Neutrophil (primary cell): ENCODE data around the gene AHSG.
"Not testable (repeated sequence)": the region's sequence is repeated elsewhere in the genome, so short reads cannot be mapped to it uniquely, and the experiment has no call there.

Source experiments
- H3K27ac ChIP-seq: fragments of 200-600 bp; sonication (generic); 2 replicates; pipeline ENCODE4 v1.5.1; 2016; ENCODE audit warnings: mild to moderate bottlenecking, moderate library complexity
- H3K27me3 ChIP-seq: fragments of 200-600 bp; sonication (generic); 2 replicates; pipeline ENCODE4 v1.6.0; 2016; ENCODE audit warnings: mild to moderate bottlenecking
- H3K36me3 ChIP-seq: fragments of 200-600 bp; sonication (generic); 2 replicates; pipeline ENCODE4 v1.5.1; 2017
- H3K4me1 ChIP-seq, 2 experiments: fragments of 200-600 bp in 1 of 2; sonication (generic) in 1 of 2; 1 replicate in 1 of 2; 2 replicates in 1 of 2; pipeline versions ENCODE4 v1.5.1 to v1.6.1; 2013 to 2016; ENCODE audit warnings: low read depth in 1 of 2, low read length in 1 of 2, mild to moderate bottlenecking in 1 of 2, moderate library complexity in 1 of 2; ENCODE audit not compliant: control insufficient read depth in 1 of 2, insufficient read depth in 1 of 2
- H3K4me3 ChIP-seq, 2 experiments: fragments of 200-600 bp in 1 of 2; sonication (generic) in 1 of 2; 1 replicate in 1 of 2; 2 replicates in 1 of 2; pipeline ENCODE4 v1.5.1; 2013 to 2016; ENCODE audit warnings: low read depth in 1 of 2, low read length in 1 of 2, mild to moderate bottlenecking in 1 of 2, moderate library complexity in 1 of 2
- H3K9me3 ChIP-seq: fragments of 200-600 bp; sonication (generic); 2 replicates; pipeline ENCODE4 v1.5.1; 2016
- CTCF ChIP-seq: fragments of 200-600 bp; sonication (generic); IDR thresholded peaks from 2 replicates; pipeline ENCODE4 v1.5.1; 2016; ENCODE audit warnings: antibody characterized with exemption

AHSG gene, protein sequence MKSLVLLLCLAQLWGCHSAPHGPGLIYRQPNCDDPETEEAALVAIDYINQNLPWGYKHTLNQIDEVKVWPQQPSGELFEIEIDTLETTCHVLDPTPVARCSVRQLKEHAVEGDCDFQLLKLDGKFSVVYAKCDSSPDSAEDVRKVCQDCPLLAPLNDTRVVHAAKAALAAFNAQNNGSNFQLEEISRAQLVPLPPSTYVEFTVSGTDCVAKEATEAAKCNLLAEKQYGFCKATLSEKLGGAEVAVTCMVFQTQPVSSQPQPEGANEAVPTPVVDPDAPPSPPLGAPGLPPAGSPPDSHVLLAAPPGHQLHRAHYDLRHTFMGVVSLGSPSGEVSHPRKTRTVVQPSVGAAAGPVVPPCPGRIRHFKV

DNA sequence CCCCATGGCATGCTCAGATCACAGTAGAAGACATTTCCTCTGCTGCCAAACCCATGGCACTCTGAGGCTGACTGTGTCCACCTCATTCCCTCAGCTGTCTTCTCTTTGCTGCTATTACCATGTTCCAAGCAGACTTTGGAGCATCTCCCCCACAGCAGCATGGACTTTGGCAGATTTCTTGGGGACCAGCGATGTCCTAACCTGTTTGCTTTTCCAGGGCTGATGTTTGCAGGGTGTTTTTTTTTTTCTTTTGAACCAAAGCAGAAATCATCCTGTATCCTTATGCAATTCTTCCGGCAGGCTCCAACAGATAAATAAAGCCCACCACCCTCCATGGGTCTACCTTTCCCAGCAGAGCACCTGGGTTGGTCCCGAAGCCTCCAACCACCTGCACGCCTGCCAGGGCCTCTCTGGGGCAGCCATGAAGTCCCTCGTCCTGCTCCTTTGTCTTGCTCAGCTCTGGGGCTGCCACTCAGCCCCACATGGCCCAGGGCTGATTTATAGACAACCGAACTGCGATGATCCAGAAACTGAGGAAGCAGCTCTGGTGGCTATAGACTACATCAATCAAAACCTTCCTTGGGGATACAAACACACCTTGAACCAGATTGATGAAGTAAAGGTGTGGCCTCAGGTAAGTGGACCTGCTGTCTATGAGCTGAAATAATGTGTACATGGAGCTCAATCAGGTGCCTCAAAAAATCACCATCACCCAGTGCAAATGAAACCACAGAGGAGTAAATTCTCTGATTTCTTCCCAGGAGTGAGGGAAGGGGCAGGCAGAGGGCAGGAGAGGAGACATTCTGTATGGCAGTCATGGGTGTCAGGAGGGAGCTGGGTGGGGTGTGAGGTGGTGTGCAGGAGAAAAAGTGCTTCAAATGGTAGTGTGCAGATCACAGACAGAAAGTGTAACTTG lies at the start of gene AHSG:
AHSG (plus strand) TSS at position 340 of the 916 bp plus-strand sequence; CDS start at position 422, 82 bp downstream.
- H3K9me3 ChIP-seq = no peaks in the 10 kb centered on the region
- H3K4me3 ChIP-seq = no peak within 1 kb of the TSS
- TF ChIP-seq CTCF = no peak
- H3K27me3 ChIP-seq = peaks cover 62% of the 10 kb centered on the region
- no peaks in the 10 kb centered on the region for H3K36me3 ChIP-seq
- H3K27ac ChIP-seq = no peak within 1 kb of the TSS
- peaks cover 0 to 13% of the 10 kb centered on the region in 2 experiments for H3K4me1 ChIP-seq

- H3K4me3 ChIP-seq = no peak overlapping the region
- no peak for TF ChIP-seq CTCF
- no peaks in the 10 kb centered on the region for H3K27me3 ChIP-seq
- peaks cover 18 to 20% of the 10 kb centered on the region in 2 experiments for H3K4me1 ChIP-seq
- H3K27ac ChIP-seq = no peak overlapping the region
- H3K36me3 ChIP-seq = no peaks in the 10 kb centered on the region
- no peaks in the 10 kb centered on the region for H3K9me3 ChIP-seq
Measured at GRCh38 chr3:186564586-186564985, 48.3 kb upstream of the AHSG start.

- H3K4me1 ChIP-seq = peaks cover 33% of the 10 kb centered on the region in 2 experiments
- peak overlapping the region; percentile 81 for H3K27ac ChIP-seq
- no peaks in the 10 kb centered on the region for H3K9me3 ChIP-seq
- no peaks in the 10 kb centered on the region for H3K36me3 ChIP-seq
- H3K4me3 ChIP-seq = peak overlapping the region; percentile 87 to 91
- no peaks in the 10 kb centered on the region for H3K27me3 ChIP-seq
- no peak for TF ChIP-seq CTCF
Measured at GRCh38 chr3:186566772-186567071, 46.1 kb upstream of the AHSG start.

DNA sequence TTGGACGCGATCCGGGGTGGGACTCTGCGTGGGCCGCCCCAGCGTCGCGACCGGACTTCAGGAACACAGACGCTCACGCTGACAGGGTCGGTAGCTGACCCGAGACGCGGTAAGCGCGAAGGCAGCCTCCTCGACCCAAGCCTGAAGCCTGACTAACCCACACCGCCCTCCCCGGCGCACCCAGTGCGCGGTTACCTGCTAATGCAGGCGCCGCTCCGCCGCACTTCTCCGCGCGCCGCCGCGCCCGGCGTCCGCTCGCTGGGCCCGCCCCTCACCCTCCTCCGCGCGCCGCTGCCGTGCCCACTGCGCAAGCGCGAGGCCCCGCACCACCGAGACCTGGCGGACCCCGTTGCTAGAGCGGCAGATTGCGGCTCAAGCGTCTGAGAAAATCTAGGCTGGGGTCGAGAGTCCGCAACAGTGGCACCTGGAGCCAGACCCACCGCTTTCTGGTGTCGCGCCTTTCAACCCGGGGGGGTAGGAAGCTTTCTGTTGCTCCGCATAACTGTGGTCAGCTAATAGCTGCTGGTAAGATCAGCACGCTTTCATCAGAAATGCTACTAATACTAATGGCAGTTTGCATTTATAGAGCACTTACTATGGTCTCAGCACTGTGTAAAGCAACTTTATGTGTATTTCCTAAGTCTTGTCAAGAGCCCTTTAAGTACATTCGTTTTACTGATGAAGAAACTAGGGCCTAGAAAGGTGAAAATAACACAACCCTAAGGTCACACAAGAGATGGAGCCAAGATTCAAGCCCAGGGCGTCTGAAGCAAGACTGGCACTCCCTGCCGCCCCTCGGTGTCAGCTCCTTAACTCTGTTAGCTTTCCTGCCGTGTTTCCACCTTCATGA lies 45.6 kb upstream of the AHSG start, which contains the start of gene TBCCD1:
TBCCD1 (minus strand) TSS at position 268 of the 850 bp plus-strand sequence. CDS start 3,010 bp downstream, outside the sequence.
- Histone ChIP-seq H3K36me3 (no peaks in the 10 kb centered on the region), H3K9me3 (no peaks in the 10 kb centered on the region), H3K27me3 (no peaks in the 10 kb centered on the region), H3K27ac (peak within 1 kb of the TSS; percentile 81), H3K4me1 (peaks cover 36% of the 10 kb centered on the region in 2 experiments), H3K4me3 (peak within 1 kb of the TSS; percentile 87 to 91)
- peak; percentile 47 for TF ChIP-seq CTCF

DNA sequence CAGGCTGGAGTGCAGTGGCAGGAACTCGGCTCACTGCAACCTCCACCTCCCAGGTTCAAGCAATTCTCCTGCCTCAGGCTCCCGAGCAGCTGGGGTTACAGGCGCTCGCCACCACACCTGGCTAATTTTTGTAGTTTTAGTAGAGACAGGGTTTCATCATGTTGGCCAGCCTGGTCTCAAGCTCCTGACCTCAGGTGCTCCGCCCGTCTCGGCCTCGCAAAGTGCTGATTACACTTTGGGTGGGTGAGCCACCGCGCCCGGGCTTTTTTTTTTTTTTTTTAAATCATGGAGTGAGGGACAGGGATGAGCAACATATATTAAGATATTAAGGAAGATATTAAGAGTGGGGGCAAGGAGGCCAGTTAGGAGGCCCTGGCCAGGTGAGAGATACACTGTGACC lies 43.5 kb upstream of the AHSG start:
- Histone ChIP-seq H3K36me3 (peaks cover 11% of the 10 kb centered on the region), H3K4me3 (peak overlapping the region; percentile 83 to 94), H3K4me1 (peaks cover 36% of the 10 kb centered on the region in 2 experiments), H3K27ac (peak overlapping the region; percentile 93)
- not testable (repeated sequence) for H3K9me3 ChIP-seq, H3K27me3 ChIP-seq
